HepG2 (cell line): ENCODE measurements around the gene NDRG2. TPM values are rescaled to one million over a fixed set of nuclear protein-coding genes. Genes with fewer than 3 reads are reported as not detected.

Experiments used
- ATAC-seq: fragments of 200-7000 bp; cut with Tn5 transposase; 3 replicates; pipeline ENCODE4 v1.9.1; 2020; ENCODE audit warnings: mild to moderate bottlenecking, moderate library complexity
- BruUV-seq: library from RNA; stranded (reverse); fragments of 400-500 nt; replicated peaks from 2 replicates; lab custom pipeline; 2021; lab: Mats Ljungman, UMichigan
- CTCF ChIA-PET: fragments of 300-600 bp; formaldehyde crosslinking; extraction: SDS; loops from one replicate; lab custom pipeline; 2021; ENCODE audit warnings: low total read pairs, inconsistent platforms, low intra/inter-chr PET ratio; lab: Yijun Ruan, JAX
- POLR2A ChIA-PET: fragments of 350-600 bp; sonication (Branson Sonifier 250); formaldehyde crosslinking; loops from one replicate; lab custom pipeline; 2020; ENCODE audit warnings: antibody characterized with exemption, inconsistent platforms; lab: Yijun Ruan, JAX
- DNase-seq: peaks from one replicate; pipeline ENCODE4 v3.0.0-alpha.2; 2015; ENCODE audit warnings: low spot score
- FAIRE-seq: peaks from 3 replicates; lab custom pipeline; 2011; peaks lifted over from hg19 to GRCh38; lab: Jason Lieb, UNC
- H2AFZ ChIP-seq: one replicate; pipeline ENCODE4 v1.6.1; 2011; ENCODE audit warnings: low read length, inconsistent platforms
- H3K27ac ChIP-seq: fragments of 300-600 bp; 3 replicates; pipeline ENCODE4 v1.8.0; 2011; ENCODE audit warnings: mixed run types, mild to moderate bottlenecking, mixed read lengths, low read length, inconsistent platforms; ENCODE audit not compliant: insufficient read depth; ENCODE audit errors: extremely low read length
- H3K27me3 ChIP-seq, 2 experiments: fragments of 200-600 bp in 1 of 2; 2 replicates in 1 of 2; 3 replicates in 1 of 2; pipeline versions ENCODE4 v1.6.0 to v1.8.0; 2011; ENCODE audit warnings: low read length in 2 of 2, mild to moderate bottlenecking in 2 of 2, moderate library complexity in 2 of 2, inconsistent platforms in 1 of 2; ENCODE audit not compliant: insufficient read depth in 2 of 2, control insufficient read depth in 1 of 2
- H3K36me3 ChIP-seq, 2 experiments: fragments of 200-600 bp in 1 of 2; replicated peaks in 1 of 2; 2 replicates in 1 of 2; 3 replicates in 1 of 2; pipeline versions ENCODE4 v1.5.1 to v1.8.0; 2011; ENCODE audit warnings: low read length in 2 of 2, inconsistent platforms in 1 of 2; ENCODE audit not compliant: insufficient read depth in 2 of 2, control insufficient read depth in 1 of 2
- H3K4me1 ChIP-seq: 2 replicates; pipeline ENCODE4 v1.5.1; 2012; ENCODE audit warnings: low read length, inconsistent platforms; ENCODE audit not compliant: insufficient read depth
- H3K4me2 ChIP-seq: 2 replicates; pipeline ENCODE4 v1.6.0; 2011; ENCODE audit warnings: low read depth, low read length, inconsistent platforms
- H3K4me3 ChIP-seq, 3 experiments: fragments of 200-600 bp in 1 of 3; sonication (generic), shearing (Covaris generic) in 1 of 3; replicated peaks in 1 of 3; 2 replicates each; pipeline ENCODE4 v1.5.1; 2011 to 2016; ENCODE audit warnings: low read length in 3 of 3, inconsistent platforms in 2 of 3, low read depth in 2 of 3, mild to moderate bottlenecking in 2 of 3, control low read depth in 1 of 3, mixed read lengths in 1 of 3; ENCODE audit not compliant: insufficient read depth in 1 of 3
- H3K79me2 ChIP-seq: one replicate; pipeline ENCODE4 v1.6.1; 2011; ENCODE audit warnings: low read length, inconsistent platforms; ENCODE audit not compliant: insufficient read depth
- H3K9ac ChIP-seq: 2 replicates; pipeline ENCODE4 v1.6.0; 2011; ENCODE audit warnings: mild to moderate bottlenecking, low read depth, low read length, inconsistent platforms; ENCODE audit not compliant: insufficient read depth
- H3K9me3 ChIP-seq: 2 replicates; pipeline ENCODE4 v1.5.1; 2012; ENCODE audit warnings: mild to moderate bottlenecking, low read length
- H4K20me1 ChIP-seq: 2 replicates; pipeline ENCODE4 v1.6.0; 2011; ENCODE audit warnings: inconsistent platforms, mild to moderate bottlenecking, low read length, moderate library complexity; ENCODE audit not compliant: insufficient read depth
- ARID2 ChIP-seq: sonication (generic); formaldehyde crosslinking; IDR thresholded peaks from 2 replicates; pipeline ENCODE4 v1.8.1; 2022; ENCODE audit warnings: mild to moderate bottlenecking, missing genetic modification reagents, borderline replicate concordance
- SIN3A ChIP-seq: IDR thresholded peaks from 2 replicates; pipeline ENCODE4 v1.6.1; 2011; ENCODE audit warnings: low read depth, mild to moderate bottlenecking, control low read depth, low read length, borderline replicate concordance
- TAF1 ChIP-seq: sonication (generic); formaldehyde crosslinking; IDR thresholded peaks from 2 replicates; pipeline ENCODE4 v1.4.0; 2020; ENCODE audit warnings: missing genetic modification reagents
- TEAD3 ChIP-seq: optimal IDR thresholded peaks from 2 replicates; pipeline ENCODE3; 2016; ENCODE audit warnings: borderline replicate concordance
- ZFP1 ChIP-seq: IDR thresholded peaks from 2 replicates; pipeline ENCODE4 v1.6.1; 2016
- ZNF430 ChIP-seq: sonication (generic); formaldehyde crosslinking; IDR thresholded peaks from 2 replicates; pipeline ENCODE4 v1.9.0; 2021; ENCODE audit warnings: mild to moderate bottlenecking, missing genetic modification reagents
- ZNF431 ChIP-seq: sonication (generic); formaldehyde crosslinking; IDR thresholded peaks from 2 replicates; pipeline ENCODE4 v1.9.0; 2022; ENCODE audit warnings: missing genetic modification reagents, low read depth, mild to moderate bottlenecking, borderline replicate concordance
- ZNF572 ChIP-seq: sonication (generic); formaldehyde crosslinking; IDR thresholded peaks from 2 replicates; pipeline ENCODE4 v1.5.1; 2020; ENCODE audit warnings: mild to moderate bottlenecking, missing genetic modification reagents
- ZNF629 ChIP-seq: sonication (generic); formaldehyde crosslinking; conservative IDR thresholded peaks from 2 replicates; pipeline ENCODE4 v1.5.0; 2020; ENCODE audit warnings: missing genetic modification reagents
- WGBS: methylation state at CpG from one replicate; pipeline ENCODE4 v1.1.6; 2017; ENCODE audit warnings: low lambda C conversion rate; 5-methylcytosine and 5-hydroxymethylcytosine counted together
- in situ Hi-C: cut with HindIII; loops from 2 replicates; pipeline ENCODE4 v1.10.0; 2017; ENCODE audit warnings: low pct_unique_long_range_greater_than_20kb; ENCODE audit not compliant: extremely low pct_ligation_motif_present
- intact Hi-C: fragments of 100-400 bp; cut with micrococcal nuclease; formaldehyde crosslinking; loops from one replicate; pipeline ENCODE4 v1.10.0; 2022; ENCODE audit not compliant: unreplicated experiment
- polyA plus RNA-seq, 8 experiments: library from polyadenylated mRNA; depleted of rRNA in 3 of 8; stranded (reverse) in 7 of 8; unstranded in 1 of 8; fragments of >200 nt; fragmentation: Illumina TruSeq in 4 of 8; extraction: Trizol in 4 of 8; gene quantifications; 2 replicates each; pipeline versions ENCODE4 v1.2.1 to v1.2.3, GENCODE V29; 2011 to 2016; ENCODE audit warnings: low read depth in 4 of 8, missing spikeins in 1 of 8, mixed read lengths in 1 of 8; ENCODE audit not compliant: insufficient read depth in 1 of 8
- total RNA-seq, 5 experiments: library from RNA; depleted of rRNA; stranded (reverse); fragments of >200 nt; fragmentation: Illumina TruSeq; extraction: Trizol; gene quantifications; 2 replicates each; pipeline ENCODE4 v1.2.3, GENCODE V29; 2016; ENCODE audit warnings: low read depth in 1 of 5
- TF ChIP-seq, protein P1 (sequence below): sonication (generic); formaldehyde crosslinking; IDR thresholded peaks from 2 replicates; pipeline ENCODE4 v1.5.0; 2020; ENCODE audit warnings: mild to moderate bottlenecking, missing genetic modification reagents
- TF ChIP-seq, protein P2 (sequence below): sonication (generic); formaldehyde crosslinking; IDR thresholded peaks from 2 replicates; pipeline ENCODE4 v1.4.0; 2020; ENCODE audit warnings: missing genetic modification reagents
- TF ChIP-seq, protein P3 (sequence below): sonication (generic); formaldehyde crosslinking; IDR thresholded peaks from 2 replicates; pipeline ENCODE4 v1.8.0; 2022; ENCODE audit warnings: mild to moderate bottlenecking, missing genetic modification reagents

Gene NDRG2
- total and polyA plus RNA-seq, 2 of the 13 experiments (the other 11 are each of a cell fraction or from before 2014, with no cell fraction given), result 27.2 to 189 TPM

DNA sequence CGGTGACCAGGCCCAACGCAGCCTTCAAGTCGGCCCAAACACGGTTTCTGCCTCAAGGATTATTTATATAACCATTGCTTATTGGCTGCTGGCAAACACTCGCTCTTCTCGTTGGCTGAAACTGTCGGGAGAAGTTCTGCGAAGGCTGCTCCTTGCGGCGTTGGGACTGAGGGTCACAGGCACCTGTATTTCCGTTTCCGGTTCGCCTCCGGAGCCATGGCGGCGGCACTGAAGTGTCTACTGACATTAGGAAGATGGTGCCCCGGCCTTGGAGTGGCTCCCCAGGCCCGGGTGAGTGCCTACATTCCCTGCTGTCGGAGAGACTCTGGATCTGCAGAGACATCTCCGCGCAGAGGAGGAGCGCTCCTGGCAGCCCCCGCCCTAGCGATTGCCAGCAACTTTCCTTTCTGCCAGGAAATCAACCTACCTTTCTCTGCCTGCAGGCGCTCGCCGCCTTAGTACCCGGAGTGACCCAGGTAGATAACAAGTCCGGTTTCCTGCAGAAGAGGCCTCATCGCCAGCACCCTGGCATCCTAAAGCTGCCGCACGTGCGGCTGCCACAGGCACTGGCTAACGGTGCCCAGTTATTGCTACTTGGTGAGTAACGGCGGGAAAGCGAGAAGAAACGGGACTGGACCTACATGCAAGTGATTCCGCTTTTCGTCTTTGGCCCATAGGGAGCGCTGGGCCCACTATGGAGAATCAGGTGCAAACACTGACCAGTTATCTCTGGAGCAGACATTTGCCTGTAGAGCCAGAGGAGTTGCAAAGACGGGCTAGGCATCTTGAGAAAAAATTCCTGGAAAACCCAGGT, 34.9 kb downstream of the NDRG2 start, which contains the start of gene METTL17 (continued):
- TF ChIP-seq ZNF430 (CRISPR knock-in tag), result peak; percentile 83; the same call in 1 of the 2 replicates
- peak; percentile 94 for TF ChIP-seq TAF1 (CRISPR knock-in tag)
- TF ChIP-seq, protein P1, sequence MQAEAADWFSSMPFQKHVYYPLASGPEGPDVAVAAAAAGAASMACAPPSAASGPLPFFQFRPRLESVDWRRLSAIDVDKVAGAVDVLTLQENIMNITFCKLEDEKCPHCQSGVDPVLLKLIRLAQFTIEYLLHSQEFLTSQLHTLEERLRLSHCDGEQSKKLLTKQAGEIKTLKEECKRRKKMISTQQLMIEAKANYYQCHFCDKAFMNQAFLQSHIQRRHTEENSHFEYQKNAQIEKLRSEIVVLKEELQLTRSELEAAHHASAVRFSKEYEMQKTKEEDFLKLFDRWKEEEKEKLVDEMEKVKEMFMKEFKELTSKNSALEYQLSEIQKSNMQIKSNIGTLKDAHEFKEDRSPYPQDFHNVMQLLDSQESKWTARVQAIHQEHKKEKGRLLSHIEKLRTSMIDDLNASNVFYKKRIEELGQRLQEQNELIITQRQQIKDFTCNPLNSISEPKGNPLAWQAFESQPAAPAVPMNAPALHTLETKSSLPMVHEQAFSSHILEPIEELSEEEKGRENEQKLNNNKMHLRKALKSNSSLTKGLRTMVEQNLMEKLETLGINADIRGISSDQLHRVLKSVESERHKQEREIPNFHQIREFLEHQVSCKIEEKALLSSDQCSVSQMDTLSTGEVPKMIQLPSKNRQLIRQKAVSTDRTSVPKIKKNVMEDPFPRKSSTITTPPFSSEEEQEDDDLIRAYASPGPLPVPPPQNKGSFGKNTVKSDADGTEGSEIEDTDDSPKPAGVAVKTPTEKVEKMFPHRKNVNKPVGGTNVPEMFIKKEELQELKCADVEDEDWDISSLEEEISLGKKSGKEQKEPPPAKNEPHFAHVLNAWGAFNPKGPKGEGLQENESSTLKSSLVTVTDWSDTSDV (CRISPR knock-in tag), result 0 out of 2 replicates have a peak, but pooled peaks have one; percentile 27
- peak; percentile 20 for TF ChIP-seq TEAD3 (CRISPR knock-in tag)
- TF ChIP-seq, protein P2, sequence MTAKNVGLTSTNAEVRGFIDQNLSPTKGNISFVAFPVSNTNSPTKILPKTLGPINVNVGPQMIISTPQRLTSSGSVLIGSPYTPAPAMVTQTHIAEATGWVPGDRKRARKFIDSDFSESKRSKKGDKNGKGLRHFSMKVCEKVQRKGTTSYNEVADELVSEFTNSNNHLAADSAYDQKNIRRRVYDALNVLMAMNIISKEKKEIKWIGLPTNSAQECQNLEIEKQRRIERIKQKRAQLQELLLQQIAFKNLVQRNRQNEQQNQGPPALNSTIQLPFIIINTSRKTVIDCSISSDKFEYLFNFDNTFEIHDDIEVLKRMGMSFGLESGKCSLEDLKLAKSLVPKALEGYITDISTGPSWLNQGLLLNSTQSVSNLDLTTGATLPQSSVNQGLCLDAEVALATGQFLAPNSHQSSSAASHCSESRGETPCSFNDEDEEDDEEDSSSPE, result peak; percentile 56; the same call in 1 of the 2 replicates
- 0 out of 2 replicates have a peak, but pooled peaks have one; percentile 72 for TF ChIP-seq ZNF572

DNA sequence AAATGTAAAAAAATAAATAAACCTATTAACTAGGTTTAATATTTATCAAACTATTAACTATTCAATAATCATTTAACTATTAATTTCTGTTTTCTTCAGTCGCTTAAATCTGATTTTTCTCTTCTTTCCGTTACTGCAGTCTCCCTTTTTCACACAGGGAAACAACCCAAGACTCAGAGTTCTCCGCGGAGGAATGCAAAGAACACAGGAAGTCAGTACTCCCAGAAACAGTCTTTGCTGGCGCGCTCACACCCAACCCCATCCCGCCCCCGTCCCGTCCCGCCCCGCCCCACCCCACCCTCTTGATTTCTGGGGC, 35.4 kb downstream of the NDRG2 start:
- WGBS, result 5% methylated on average over 11 of the region's 11 CpGs
- H3K4me2 ChIP-seq, result peak overlapping the region; percentile 77
- no peak for ATAC-seq
- H3K4me1 ChIP-seq, result peaks cover 26% of the 10 kb centered on the region
- 0 out of 2 replicates have a peak, but pooled peaks cover 3% of the 10 kb centered on the region for H4K20me1 ChIP-seq
- peak overlapping the region; percentile 17 to 94 (median 72); a peak in 5 of 6 replicates for H3K4me3 ChIP-seq
- no TSS peak for BruUV-seq
- TF ChIP-seq SIN3A (0 out of 2 replicates have a peak, but pooled peaks have one; percentile 26), ARID2 (no peak), ZFP1 (CRISPR knock-in tag) (0 out of 2 replicates have a peak, but pooled peaks have one; percentile 11), ZNF629 (CRISPR knock-in tag) (no peak), ZNF431 (CRISPR knock-in tag) (0 out of 2 replicates have a peak, but pooled peaks have one; percentile 16)
- TF ChIP-seq, protein P3, sequence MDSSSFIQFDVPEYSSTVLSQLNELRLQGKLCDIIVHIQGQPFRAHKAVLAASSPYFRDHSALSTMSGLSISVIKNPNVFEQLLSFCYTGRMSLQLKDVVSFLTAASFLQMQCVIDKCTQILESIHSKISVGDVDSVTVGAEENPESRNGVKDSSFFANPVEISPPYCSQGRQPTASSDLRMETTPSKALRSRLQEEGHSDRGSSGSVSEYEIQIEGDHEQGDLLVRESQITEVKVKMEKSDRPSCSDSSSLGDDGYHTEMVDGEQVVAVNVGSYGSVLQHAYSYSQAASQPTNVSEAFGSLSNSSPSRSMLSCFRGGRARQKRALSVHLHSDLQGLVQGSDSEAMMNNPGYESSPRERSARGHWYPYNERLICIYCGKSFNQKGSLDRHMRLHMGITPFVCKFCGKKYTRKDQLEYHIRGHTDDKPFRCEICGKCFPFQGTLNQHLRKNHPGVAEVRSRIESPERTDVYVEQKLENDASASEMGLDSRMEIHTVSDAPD, result no peak
- peaks cover 12 to 25% of the 10 kb centered on the region in 2 experiments for H3K36me3 ChIP-seq
- peak overlapping the region; percentile 43; the same call in 1 of the 2 replicates for H3K9ac ChIP-seq
- H3K27ac ChIP-seq, result peak overlapping the region; percentile 76
- intact Hi-C loops (no loop called here), in situ Hi-C loops (loop anchor here (25.0 kb wide), 1 partner anchor 652 kb away; the partner anchor contains the start of genes CCNB1IP1 and PARP2)
- CTCF ChIA-PET, result interaction anchor here (0.8 to 1.5 kb wide), 3 partner anchors 19 to 103 kb away, joined by 3 to 6 read pairs (median 4); no protein-coding TSS in a partner anchor
- H2AFZ ChIP-seq, result peak overlapping the region; percentile 77
- no peak for DNase-seq
- no peak for FAIRE-seq
- H3K79me2 ChIP-seq, result peaks cover 13% of the 10 kb centered on the region
- POLR2A ChIA-PET, result interaction anchor here (0.9 kb wide), 1 partner anchor 14 kb away, joined by 3 read pairs; no protein-coding TSS in a partner anchor
- no peaks in the 10 kb centered on the region; a peak in 2 of 5 replicates for H3K27me3 ChIP-seq
- H3K9me3 ChIP-seq, result no peaks in the 10 kb centered on the region
